Spinal cord (tissue), 10 donors: ENCODE measurements around the gene NPM1. TPM values are rescaled to one million over a fixed set of nuclear protein-coding genes. Genes with fewer than 3 reads are reported as not detected.
A peak's percentile ranks its signal among the peaks of the same experiment; 100 is the strongest.

Source experiments
- DNase-seq, 6 donors: peaks; one replicate each; pipeline versions ENCODE4 v3.0.0 to v3.0.0-alpha.2; 2013 to 2015; ENCODE audit warnings: low spot score in 6 of 6, low read depth in 4 of 6
- H3K27ac ChIP-seq: one replicate; pipeline ENCODE4 v1.5.1; 2013; ENCODE audit warnings: low read depth, low read length, control low read depth
- H3K27me3 ChIP-seq: one replicate; pipeline ENCODE4 v1.6.1; 2013; ENCODE audit warnings: low read length; ENCODE audit not compliant: control insufficient read depth, insufficient read depth
- H3K36me3 ChIP-seq: one replicate; pipeline ENCODE4 v1.6.1; 2013; ENCODE audit warnings: low read length; ENCODE audit not compliant: control insufficient read depth, insufficient read depth
- H3K4me1 ChIP-seq: one replicate; pipeline ENCODE4 v1.6.1; 2013; ENCODE audit warnings: low read length; ENCODE audit not compliant: control insufficient read depth, insufficient read depth
- H3K4me3 ChIP-seq: one replicate; pipeline ENCODE4 v1.5.1; 2013; ENCODE audit warnings: low read depth, low read length, control low read depth
- H3K9me3 ChIP-seq: one replicate; pipeline ENCODE4 v1.6.1; 2013; ENCODE audit warnings: low read length; ENCODE audit not compliant: control insufficient read depth, insufficient read depth
- WGBS: methylation state at CpG from one replicate; pipeline ENCODE4 v1.1.5; 2013; ENCODE audit warnings: missing lambda C conversion rate; ENCODE audit not compliant: insufficient coverage; 5-methylcytosine and 5-hydroxymethylcytosine counted together
- polyA plus RNA-seq, 2 donors: library from polyadenylated mRNA; unstranded; fragments of 120-200 nt; gene quantifications; one replicate each; pipeline ENCODE4 v1.2.1, GENCODE V29; 2013; ENCODE audit not compliant: insufficient read length in 2 of 2
- total RNA-seq, 2 donors: library from RNA; depleted of rRNA in 1 of 2; stranded (reverse); fragments of 120-200 nt in 1 of 2; fragments of >200 nt in 1 of 2; gene quantifications; one replicate each; pipeline versions ENCODE4 v1.2.3 to v1.2.4, GENCODE V29; 2013 to 2014
- donor health status: healthy.

Gene NPM1
- total and polyA plus RNA-seq, 4 donors = 547 to 1,593 (median 729) TPM

DNA sequence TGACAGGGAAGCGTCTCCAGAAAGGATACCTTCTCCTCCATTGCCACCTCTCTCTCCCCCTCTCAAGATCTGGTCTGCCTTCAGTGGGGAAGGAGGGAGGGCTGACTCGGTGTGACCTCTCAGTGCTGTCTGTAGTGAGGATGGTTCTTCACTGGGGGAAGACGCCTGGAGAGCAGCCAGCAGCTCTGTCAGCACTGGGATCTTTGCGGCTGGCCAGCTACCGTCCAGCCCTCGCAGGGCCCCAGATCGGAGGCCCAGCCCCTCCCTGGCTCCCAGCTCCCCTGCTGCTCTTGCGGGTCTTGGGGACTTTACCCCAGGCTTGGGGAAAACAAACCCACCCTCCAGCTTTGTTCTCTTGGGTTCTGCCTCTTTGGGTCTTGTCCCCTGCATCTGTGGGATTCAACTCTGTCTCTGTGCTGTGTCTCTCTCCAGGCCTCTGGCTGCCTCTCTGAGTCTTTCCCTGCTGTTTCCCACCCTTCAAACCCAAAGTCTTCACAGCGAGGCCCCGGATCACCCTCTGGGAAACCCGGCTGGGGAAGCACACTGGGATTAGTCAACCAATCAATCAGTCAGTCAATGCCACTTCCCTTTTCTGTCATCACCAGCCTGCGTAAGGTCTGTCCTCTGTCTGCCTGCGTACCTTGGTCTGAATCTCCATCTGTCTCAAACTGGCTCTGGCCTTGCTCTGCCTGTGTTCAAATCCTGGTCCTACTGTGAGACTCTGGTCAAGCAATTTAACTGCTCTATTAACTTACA lies 54.8 kb downstream of the NPM1 start:
- DNase-seq = peak in 1 of 6 donors; percentile 38
- Histone ChIP-seq H3K27ac (no peak overlapping the region), H3K36me3 (peaks cover 3% of the 10 kb centered on the region), H3K4me1 (peaks cover 9% of the 10 kb centered on the region), H3K4me3 (no peak overlapping the region), H3K27me3 (peaks cover 2% of the 10 kb centered on the region), H3K9me3 (no peaks in the 10 kb centered on the region)
- 47% methylated on average over 12 of the region's 13 CpGs for WGBS

DNA sequence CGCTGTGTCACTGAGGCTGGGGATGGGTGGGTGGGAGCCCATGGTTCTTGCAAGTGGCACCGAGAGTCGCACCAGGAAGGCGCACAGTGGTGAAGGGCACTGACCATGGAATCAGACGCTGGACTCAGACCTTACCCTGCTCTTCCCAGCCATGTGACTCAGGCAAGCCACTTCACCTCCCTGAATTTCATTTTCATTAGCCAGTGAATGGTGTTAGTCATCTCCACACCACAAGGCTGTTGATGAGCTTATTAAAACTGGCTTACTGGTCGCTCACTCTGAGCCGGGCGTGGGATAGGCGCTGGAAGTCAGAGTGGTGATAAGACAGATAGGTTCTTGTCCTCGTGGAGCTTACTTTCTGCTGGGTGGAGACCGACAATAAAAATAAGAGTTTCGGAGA lies 56.9 kb downstream of the NPM1 start:
- Histone ChIP-seq H3K4me1 (peaks cover 7% of the 10 kb centered on the region), H3K9me3 (no peaks in the 10 kb centered on the region), H3K36me3 (no peaks in the 10 kb centered on the region), H3K27ac (no peak overlapping the region), H3K27me3 (peaks cover 8% of the 10 kb centered on the region), H3K4me3 (no peak overlapping the region)
- no peak for DNase-seq
- 97% methylated on average over 11 of the region's 12 CpGs for WGBS

DNA sequence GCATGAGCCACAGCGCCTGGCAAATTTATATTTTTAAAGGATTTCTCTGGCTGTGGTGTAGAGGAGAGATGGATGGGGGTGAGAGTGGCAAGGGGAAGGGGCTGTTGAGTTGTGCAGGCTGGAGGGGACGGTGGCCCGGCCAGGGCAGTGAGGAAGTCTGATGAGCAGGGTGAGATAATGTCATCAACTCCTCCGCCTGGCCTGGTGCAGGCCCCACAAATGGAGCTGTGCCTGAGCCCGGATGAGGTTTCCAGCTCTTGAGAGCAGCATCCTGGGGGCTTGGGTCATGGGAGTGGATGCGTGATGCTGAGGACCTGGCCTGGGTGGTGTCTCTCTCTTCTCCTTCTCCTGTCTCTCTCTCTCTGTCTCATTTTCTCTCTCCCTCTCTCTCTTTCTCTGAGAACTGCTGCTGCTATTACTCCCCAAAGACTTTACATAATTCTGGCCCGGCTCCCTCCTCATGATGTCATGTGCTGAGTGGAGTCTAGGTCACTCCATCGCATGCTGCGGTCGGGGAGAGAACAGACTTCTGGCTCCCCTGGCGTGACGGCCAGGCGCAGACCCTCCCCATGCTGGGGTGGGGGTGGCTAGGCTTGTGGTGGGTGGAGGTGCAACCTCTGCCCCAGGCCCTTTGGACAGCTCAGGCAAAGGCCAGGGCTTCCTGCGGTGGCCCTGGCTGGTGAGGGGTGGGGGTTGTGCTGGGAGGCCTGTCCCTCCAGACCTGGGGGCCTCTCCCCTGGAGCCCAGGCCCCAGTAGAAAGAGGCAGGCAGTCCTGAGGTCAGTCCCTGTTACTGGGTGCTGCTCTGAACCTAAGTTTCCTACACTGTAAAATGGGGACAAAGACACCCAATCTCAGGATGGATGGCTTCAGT lies 58.2 kb downstream of the NPM1 start:
- 81% methylated on average over 8 of the region's 14 CpGs for WGBS
- H3K27ac ChIP-seq = no peak overlapping the region
- no peak overlapping the region for H3K4me3 ChIP-seq
- no peaks in the 10 kb centered on the region for H3K9me3 ChIP-seq
- peak in 2 of 6 donors; percentile 40 to 54 for DNase-seq
- H3K36me3 ChIP-seq = no peaks in the 10 kb centered on the region
- peaks cover 15% of the 10 kb centered on the region for H3K27me3 ChIP-seq
- peaks cover 11% of the 10 kb centered on the region for H3K4me1 ChIP-seq

DNA sequence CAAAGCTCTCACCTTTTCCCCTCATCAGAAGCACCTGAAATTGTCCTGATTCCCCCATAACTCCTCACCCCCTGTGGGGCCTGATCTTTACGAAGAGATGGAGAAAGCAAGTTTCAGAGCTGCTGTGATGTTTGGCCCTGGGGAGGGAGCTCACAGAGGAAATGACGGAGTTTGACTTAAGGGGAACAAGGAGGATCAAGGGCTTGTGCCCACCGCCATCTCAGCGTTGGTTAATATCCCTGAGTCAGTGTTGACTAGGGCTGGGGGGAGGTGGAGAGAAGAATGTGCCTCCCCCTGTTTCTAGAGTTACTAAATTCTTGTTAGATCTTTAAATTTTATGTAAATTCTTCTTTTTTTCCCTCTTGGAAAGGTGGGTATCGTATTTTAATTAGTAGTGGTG lies 59.6 kb downstream of the NPM1 start:
- WGBS = 100% methylated on average over 1 of the region's 5 CpGs
- Histone ChIP-seq H3K36me3 (no peaks in the 10 kb centered on the region), H3K4me3 (no peak overlapping the region), H3K4me1 (peaks cover 11% of the 10 kb centered on the region), H3K27ac (no peak overlapping the region), H3K27me3 (peaks cover 20% of the 10 kb centered on the region), H3K9me3 (no peaks in the 10 kb centered on the region)
- no peak for DNase-seq

DNA sequence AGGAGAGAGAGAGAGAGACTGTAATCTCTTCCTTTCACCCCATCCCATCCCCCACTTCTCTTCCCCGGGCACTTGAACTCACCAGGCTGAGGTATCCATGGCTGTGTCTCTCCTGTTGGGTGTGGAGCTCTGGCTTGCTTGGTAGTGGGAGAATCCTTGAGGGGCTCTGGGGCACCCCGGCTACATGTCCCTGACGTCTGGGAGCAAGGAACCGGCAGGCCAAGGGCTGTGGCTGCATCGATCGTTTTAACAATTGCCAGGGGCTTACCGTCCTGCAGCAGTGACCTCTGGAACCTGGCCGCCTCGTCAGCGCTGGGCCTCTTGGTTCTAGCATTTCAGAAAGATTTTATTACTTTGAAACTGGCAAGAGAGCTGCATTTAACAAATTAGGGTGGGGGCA lies 61.8 kb downstream of the NPM1 start:
- Histone ChIP-seq H3K4me1 (peaks cover 11% of the 10 kb centered on the region), H3K4me3 (no peak overlapping the region), H3K27me3 (peaks cover 20% of the 10 kb centered on the region), H3K36me3 (no peaks in the 10 kb centered on the region), H3K9me3 (no peaks in the 10 kb centered on the region), H3K27ac (no peak overlapping the region)
- 85% methylated on average over 9 of the region's 10 CpGs for WGBS
- no peak for DNase-seq

DNA sequence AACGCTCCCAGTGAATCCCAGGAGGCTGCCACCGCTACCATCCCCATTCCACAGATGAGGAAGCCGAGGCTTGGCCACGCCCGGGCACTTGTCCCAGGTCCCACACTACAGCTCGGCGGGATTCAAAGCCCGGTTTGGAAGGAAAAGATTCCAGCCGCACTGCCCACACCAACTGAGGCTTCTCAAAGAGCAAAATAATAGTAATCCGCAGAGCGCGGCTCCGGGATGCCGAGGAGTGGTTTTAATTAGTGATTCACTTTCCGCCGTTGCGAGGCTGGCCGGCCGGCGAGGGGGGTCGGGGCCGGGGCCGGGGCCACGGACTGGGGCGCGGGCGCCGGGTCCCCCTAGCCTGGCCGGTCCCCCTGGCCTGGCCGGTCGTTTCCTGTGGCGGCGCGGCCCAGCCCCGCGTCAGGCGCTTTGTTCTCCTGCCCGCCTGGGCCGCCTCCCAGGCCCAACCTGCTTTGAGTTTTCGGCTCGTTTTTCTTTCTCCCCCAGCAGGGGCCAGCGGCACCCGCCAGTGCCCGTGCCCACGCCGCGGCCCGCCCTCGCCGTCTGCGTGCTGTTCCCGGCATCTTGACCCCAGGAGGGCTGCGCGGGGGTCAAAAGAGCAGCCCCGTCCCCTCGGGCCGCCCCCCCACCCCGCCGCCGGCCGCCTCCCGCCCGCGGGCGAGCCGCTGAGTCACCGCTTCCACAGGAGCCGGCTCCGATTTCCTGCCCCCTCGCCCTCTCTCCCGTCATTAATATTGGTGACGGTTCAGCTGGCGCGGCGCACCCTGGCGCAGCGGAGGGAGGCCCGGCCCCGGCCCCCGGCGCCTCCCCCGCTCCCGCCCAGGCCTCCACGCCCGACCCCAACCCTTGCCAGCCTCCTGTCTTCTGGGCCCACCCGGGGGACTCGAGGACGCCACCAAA lies 63.0 kb downstream of the NPM1 start:
- DNase-seq = peak in 2 of 6 donors; percentile 11 to 49
- H3K9me3 ChIP-seq = no peaks in the 10 kb centered on the region
- H3K4me3 ChIP-seq = no peak overlapping the region
- H3K4me1 ChIP-seq = peaks cover 10% of the 10 kb centered on the region
- H3K27ac ChIP-seq = no peak overlapping the region
- peaks cover 18% of the 10 kb centered on the region for H3K27me3 ChIP-seq
- no peaks in the 10 kb centered on the region for H3K36me3 ChIP-seq
- 12% methylated on average over 79 of the region's 88 CpGs for WGBS

DNA sequence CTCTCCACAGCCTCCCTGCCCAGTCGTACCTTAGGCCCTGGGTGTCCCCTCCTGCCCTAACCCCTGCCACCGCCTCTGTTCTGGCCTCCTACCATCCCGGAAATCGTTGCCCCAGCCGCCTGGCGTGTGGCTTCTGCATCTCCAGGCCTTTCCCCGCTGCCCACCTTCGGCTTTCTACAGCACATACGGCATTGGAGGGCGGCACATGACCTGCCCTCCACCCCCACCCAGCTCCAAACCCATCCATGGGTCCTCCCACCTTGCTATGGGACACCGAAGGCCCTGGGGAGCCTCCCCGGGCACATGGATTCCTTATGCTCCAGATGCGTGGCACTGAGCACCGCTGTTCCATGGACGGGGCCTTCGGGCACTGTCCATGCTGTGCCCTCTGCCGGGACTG lies 63.8 kb downstream of the NPM1 start:
- H3K4me3 ChIP-seq = no peak overlapping the region
- no peaks in the 10 kb centered on the region for H3K9me3 ChIP-seq
- H3K27me3 ChIP-seq = peaks cover 18% of the 10 kb centered on the region
- H3K27ac ChIP-seq = no peak overlapping the region
- peaks cover 4% of the 10 kb centered on the region for H3K4me1 ChIP-seq
- 89% methylated on average over 17 of the region's 17 CpGs for WGBS
- no peaks in the 10 kb centered on the region for H3K36me3 ChIP-seq
- DNase-seq = no peak

GRCh38 chr5:171453056-171453725 lies 65.5 kb downstream of the NPM1 start:
- no peaks in the 10 kb centered on the region for H3K9me3 ChIP-seq
- 78% methylated on average over 8 of the region's 11 CpGs for WGBS
- H3K4me3 ChIP-seq = no peak overlapping the region
- H3K36me3 ChIP-seq = no peaks in the 10 kb centered on the region
- no peak overlapping the region for H3K27ac ChIP-seq
- peaks cover 18% of the 10 kb centered on the region for H3K27me3 ChIP-seq
- H3K4me1 ChIP-seq = peaks cover 4% of the 10 kb centered on the region
- DNase-seq = no peak

GRCh38 chr5:171453988-171454387 lies 66.3 kb downstream of the NPM1 start:
- WGBS = 90% methylated on average over 2 of the region's 2 CpGs
- peaks cover 12% of the 10 kb centered on the region for H3K27me3 ChIP-seq
- H3K27ac ChIP-seq = no peak overlapping the region
- no peak overlapping the region for H3K4me3 ChIP-seq
- H3K9me3 ChIP-seq = no peaks in the 10 kb centered on the region
- no peaks in the 10 kb centered on the region for H3K36me3 ChIP-seq
- peaks cover 4% of the 10 kb centered on the region for H3K4me1 ChIP-seq
- no peak for DNase-seq
